NCI-H2227 (cell line): Measurements from ENCODE around the gene RELN.

Source experiments
- DNase-seq: peaks from one replicate; lab custom pipeline; 2025; ENCODE audit not compliant: unreplicated experiment; lab: John Stamatoyannopoulos, UW

RELN gene

DNA sequence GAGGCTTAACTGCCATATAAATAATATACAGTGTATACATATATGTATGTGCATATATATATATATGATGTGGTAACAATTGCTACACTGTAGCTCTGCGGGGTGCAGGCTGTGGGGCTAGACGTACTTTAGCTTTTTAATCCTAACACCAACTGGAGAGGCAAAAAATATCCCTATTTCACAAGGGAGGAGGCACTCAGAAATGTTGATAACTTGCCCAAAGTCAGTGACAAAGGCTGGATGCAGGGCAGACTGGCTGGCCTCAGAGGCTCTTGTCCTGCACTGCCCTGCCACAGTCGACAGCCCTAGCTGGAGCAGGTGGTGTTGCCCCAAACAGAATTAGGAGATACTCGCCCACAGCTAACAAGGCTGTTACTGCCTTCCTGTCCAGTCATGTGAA, 1.5 kb upstream of the RELN start:
- peak; percentile 21 for DNase-seq

DNA sequence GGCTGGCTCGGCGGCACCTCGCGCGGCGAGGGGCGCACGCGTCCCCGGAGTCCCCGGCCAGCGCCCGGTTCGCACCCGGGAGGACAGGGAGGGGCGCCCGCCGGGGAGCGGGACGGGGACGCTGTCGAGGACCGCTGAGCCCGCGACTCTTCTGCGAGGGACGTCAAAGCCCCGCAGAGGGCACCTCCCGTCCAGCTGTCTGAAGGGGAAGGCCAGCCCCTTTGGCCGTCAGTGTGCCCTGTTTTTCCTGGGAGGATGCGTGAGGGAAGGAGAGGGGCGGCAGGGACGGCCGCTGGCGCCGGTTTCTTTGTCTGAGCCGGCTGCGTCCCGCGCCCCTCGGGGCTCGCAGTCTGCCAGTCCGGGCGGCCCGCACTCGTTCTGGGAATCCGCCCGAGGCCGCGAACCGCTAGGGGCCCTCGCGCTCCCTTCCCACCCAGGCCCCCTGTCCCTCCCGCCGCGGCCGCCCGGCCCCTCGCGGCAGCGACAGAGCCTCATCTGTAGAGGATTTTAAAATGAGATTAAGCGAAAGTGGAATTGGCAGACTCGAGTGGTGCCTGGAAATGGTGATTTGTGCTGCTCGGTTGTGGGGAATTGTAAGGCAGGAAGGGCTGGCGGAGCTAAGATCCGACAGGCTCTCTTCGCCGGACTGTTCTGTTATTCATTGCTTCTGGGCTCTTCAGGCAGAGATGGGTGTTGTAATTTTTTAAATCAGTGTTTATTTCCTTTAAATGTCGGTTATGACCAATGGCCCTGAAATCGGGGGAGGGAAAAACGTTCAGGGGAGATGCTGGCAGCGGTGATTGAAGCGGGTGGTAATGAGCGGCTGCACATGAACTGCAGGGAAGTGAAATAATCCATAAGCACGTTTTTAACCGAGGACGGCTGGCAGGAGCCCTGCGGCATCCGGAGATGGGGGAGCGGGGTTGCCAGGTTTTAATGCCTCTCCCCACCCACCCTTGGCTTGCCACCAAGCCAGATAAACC, 618 bp upstream of the RELN start:
- peak; percentile 85 for DNase-seq

- peak; percentile 30 for DNase-seq
Measured at GRCh38 chr7:103988468-103989199, 824 bp downstream of the RELN start.

GRCh38 chr7:103987451-103987850, 2.0 kb downstream of the RELN start:
- no peak for DNase-seq

DNA sequence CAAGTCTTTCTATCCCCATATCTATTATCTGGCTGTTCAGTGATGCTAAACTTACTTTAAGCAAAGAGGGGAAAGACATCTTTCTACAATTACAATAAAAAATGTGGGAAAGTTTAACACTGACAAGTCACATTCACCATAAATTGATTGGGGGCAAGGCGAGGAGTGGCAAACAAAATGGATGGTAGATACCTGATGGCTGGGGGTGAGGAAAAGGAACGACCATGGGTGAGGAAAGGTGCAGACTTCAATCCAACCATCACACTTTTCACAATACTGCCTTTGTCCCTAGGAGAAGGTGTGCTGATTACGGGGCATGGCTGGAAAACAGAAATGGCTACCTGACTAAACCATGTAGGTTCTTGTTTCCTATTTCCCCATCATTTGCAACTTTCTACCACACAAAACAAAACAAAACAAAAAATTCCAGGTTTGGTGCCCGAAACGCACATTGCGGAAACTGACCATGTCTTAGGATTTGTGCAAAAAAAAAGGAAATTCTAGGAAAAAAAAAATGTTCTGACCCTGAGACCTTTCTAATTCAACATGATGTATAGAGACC, 3.8 kb downstream of the RELN start:
- no peak for DNase-seq

DNA sequence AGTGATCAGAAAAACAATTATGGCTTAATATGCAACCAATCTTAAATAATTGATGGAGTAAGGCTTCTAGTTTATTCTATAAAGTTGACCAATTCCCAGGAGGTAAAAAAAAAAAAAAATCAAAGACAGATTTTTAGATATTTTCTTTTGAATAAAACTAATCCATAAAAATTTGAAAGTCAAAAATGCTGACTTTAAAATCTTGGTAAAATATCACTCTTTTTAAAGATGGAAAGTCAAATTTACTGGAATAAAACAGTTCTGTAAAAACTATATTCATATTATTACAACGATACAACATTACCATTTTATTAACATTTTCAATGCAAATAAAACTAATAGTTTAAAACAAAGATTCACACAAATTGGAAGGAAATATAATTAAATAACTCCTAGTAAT, 5.4 kb downstream of the RELN start:
- no peak for DNase-seq

DNA sequence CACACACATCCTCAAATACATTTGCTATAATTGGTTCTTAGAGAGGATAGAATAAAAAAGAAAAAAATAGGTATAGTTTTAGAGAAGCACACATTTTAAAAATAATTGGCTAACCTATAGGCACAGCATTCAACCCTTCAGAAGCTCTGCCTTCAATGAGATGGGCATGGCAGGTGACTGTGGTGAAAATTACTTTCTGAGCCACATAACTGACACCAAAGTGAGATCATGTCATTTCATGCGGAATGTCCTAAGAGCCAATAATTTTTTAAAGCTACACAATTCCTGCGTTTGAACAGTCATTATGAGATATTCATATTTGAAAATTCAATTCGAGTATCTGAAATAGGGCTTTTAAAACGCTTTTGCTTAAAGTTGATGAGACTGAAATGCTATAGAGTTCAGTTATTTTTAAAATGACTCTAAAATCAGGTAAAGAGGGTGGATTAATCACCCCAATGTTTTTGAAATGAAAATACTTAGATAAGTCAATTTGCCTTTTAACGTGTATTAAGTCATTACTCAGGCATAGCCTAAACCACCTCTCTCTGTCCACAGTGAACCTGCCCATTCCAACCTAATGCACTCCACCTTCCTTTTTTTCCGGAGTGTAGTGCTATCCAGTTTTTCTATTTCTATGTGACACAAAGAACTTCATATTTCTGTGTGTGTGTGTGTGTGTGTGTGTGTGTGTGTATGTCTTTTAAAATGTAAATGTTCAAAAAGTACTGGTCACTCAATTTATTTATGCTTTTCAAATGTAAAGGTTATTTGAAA, 6.1 kb downstream of the RELN start:
- no peak for DNase-seq

GRCh38 chr7:103981003-103981423, 8.4 kb downstream of the RELN start:
- no peak for DNase-seq

- DNase-seq: no peak
Measured at GRCh38 chr7:103972779-103973434, 16.6 kb downstream of the RELN start.

DNA sequence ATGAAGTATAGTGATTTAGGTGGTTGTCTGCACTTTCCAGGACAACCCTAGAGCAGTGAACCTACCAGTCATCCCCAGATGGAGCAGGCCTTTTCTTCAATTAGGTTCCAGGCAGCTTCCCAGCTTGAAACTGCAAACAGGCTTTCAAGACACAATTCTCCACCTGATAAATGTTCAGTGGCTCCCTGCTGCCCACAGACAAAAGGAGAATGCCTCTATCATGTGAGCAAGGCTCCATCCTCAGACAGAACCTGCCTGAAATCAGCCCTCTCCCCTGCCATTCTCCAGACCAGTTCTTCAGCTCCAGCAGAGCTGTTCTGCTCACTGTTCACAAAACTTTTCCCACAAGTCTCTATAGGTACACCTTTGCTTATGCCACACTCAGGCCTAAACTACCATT, 22.1 kb downstream of the RELN start:
- DNase-seq: no peak

GRCh38 chr7:103966593-103967277, 22.7 kb downstream of the RELN start:
- no peak for DNase-seq

DNA sequence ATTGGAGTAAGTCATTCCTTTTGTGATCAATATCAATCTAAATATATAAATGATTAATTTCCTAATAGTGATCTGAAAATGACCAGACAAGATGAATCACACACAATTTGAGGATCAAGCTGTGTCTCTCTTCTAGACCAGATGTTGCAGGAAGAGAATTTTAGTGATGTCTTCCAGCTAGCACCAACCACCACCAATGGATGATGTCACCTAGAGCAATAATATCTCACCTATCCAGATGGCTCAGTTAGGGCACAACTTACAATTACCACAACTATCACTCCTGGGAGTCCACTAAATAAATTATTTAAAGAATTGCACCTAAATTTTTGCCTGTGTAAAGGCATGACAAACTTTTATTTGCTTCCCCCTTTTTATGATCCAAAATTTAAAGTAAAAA, 25.2 kb downstream of the RELN start:
- no peak for DNase-seq

GRCh38 chr7:103962070-103962469, 27.4 kb downstream of the RELN start:
- DNase-seq: no peak

GRCh38 chr7:103958284-103958818, 31.1 kb downstream of the RELN start:
- DNase-seq: no peak

DNA sequence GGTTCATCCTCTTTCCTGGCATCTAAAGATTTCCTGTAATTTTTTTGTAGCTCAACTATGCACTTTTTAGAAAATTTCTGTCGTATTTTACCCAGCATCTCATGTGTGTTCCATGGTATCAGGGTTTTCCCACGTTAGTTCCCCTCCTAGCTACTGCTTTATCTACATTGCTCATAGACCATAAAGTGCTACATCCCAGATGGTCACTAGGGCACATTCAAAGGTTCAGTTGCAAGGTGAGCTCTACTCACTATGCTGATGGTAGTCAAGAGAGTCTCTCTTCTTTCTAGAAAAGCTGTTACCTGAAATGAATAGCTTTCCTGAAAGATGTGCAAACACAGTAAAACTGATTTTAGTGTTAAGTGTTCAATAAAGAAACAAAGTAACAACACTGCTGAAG, 33.5 kb downstream of the RELN start:
- DNase-seq: no peak

DNA sequence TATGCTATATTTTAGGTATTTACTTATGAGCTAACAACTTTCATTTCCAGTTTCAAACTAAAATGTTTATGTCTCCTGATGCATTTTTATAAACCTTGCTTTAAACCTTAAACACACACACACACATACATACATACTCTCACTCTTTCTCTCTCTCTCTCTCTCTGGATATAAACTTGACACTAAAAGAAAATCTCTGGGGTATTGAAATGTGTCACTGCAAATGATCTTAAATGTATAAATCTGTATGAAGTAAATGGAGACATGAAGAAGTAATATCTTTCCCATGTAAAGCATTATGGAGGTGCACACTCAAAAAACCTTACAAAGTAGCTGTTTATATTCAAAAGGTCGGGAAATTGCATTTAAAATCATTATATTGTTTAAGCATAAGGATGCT, 37.0 kb downstream of the RELN start:
- DNase-seq: no peak

- no peak for DNase-seq
Measured at GRCh38 chr7:103951311-103951710, 38.1 kb downstream of the RELN start.

GRCh38 chr7:103949374-103949773, 40.1 kb downstream of the RELN start:
- DNase-seq: no peak

DNA sequence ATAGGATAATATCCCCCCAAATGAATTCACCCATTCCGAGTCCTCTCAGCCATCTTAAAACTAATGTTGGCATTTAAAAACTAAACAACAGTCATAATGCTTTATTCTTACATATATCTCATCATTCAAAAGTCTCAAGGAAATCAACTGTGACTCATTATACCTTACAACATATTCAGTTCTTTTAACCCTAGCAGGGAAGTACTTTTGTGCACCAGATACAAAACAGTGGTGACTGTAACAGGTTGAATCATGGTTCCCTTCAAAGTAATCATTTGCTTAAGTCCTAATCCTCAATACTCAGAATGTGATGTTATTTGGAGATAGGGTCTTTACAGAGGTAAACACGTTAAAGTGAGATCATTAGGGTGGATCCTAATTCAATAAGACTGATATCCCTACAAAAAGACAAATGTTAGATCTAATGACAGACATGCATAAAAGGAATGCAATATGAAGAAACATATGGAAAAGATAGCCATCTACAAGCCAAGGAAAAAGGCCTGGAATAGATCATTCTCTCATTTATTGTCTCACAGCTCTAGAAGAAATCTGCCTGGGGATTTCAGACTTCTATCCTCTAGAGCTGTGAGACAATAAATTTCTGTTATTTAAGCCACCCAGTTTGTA, 42.3 kb downstream of the RELN start:
- DNase-seq: no peak
